NCI-H2196 (cell line): Measurements from ENCODE around the gene KLHL21.
"Not testable (repeated sequence)": the region's sequence is repeated elsewhere in the genome, so short reads cannot be mapped to it uniquely, and the experiment has no call there.

Experiments used
- DNase-seq: peaks from one replicate; lab custom pipeline; 2025; ENCODE audit not compliant: unreplicated experiment; lab: John Stamatoyannopoulos, UW

The KLHL21 gene

DNA sequence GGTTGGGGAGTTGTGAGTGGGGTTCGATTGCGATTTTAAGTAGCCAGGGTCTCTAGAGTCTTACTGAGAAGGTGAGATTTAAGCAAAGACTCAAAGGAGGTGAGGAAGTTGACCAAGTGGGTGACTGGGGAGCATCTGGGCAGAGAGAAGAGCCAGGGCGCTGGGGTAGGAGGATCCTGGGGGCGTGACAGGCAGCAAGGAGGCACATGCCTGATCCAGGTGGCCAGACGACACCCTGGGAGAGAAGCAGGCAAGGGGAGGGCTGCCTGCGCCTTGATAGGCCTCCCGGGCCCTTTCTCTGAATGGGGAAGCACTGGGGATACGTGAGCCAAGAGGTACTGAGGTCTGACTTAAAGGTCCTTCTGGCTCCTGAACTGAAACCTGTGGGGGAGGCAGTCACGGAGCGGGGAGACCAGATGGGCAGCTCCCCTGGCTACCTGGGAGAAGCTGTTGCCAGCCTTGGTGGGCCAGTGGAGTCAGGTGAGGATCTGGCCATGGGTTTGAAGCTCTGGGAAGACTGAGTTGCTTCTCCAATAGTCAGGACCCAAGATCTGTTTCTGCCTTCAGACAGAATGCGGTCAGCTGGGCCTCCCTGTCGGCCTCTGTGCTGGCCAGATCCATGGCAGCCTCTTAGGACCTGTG is 17.5 kb downstream of the KLHL21 start:
- no peak for DNase-seq

DNA sequence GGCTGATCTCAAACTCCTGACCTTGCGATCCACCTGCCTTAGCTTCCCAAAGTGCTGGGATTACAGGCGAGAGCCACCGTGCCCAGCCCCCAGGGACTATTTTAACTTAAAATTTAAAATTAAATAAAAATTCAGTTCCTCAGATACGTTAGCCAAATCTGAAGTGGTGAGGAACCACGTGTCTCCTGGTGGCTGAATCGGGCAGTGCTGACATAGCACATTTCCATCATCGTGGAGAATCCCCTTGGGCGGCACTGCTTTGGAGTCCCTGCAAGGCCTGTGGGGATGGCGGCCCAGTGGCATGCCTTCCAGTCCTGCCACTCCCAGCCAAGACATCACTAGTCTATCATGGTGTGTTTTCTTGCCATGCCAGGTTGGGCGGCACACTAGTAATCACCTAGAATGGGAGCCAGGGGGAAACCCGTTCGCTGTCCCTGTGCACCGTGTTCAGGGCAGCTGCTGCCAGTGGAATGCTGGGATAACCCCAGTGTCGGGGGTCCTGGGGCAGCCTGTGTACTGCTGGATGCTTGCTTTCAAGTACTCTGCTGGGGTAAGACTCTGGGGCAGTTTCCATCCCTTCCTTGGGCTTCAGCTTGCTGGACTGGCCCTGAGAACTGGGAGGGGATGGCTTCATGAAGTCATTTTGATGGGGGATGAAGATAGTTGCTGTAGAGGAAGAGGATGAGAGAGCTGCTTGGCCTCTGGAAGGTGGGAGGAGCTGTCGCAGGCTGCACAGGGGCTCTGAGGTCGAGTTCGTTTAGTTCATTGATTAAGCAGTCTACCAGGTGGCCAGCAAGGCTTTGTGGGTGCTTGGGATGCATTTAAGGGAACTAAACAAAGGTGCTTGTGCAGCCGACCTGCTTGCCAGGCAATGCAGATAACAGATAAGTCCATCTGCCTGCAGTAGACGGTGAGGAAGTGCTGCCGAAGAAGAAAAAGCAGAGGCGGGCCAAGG is 18.3 kb downstream of the KLHL21 start:
- DNase-seq: no peak

DNA sequence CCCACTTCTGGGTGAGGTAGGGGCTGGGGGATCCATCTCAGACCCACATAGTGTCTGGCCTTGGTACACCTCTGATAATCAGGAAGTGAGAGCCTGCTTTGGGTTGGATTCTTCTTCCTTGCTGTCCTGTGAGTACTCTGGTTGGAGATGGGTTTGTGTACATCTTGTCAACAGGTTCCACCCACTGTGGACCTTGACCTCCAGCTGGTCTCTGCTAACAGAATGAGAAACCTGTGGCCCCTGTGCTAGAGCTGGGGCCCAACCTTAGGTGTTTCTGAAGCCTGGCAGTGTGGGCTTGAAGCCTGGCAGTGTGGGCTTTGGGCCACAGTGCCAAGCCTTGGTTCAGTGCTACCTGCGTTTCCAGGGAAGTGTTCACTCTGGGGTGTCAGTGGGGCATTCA is 20.3 kb downstream of the KLHL21 start:
- no peak for DNase-seq

DNA sequence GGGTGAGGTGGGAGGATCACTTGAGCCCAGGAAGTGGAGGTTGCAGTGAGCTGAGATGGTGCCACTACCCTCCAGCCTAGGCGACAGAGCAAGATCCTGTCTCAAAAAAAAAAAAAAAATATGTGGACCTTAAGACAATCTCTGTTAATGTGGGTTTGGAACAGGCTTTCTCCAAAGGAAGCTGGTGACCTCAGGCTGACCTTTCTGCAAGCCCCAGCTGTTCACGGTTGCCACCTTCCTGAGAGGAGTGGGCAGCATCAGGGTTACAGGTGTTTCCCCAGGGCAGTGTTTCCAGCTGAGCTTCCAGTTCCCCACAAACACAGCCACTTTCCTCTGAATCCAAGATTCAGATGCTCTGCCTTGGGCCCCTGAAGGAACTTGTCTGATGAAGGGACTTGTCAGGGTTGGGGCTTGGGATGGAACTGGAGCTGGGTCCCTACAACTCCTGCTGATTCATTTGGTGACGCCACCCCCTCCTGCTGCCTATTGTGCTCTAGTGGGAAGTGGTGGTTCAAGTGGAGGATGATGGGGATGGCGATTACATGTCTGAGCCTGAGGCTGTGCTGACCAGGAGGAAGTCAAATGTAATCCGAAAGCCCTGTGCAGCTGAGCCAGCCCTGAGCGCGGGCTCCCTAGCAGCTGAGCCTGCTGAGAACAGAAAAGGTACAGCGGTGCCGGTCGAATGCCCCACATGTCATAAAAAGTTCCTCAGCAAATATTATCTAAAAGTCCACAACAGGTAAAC is 20.9 kb downstream of the KLHL21 start:
- peak; percentile 48 for DNase-seq

DNA sequence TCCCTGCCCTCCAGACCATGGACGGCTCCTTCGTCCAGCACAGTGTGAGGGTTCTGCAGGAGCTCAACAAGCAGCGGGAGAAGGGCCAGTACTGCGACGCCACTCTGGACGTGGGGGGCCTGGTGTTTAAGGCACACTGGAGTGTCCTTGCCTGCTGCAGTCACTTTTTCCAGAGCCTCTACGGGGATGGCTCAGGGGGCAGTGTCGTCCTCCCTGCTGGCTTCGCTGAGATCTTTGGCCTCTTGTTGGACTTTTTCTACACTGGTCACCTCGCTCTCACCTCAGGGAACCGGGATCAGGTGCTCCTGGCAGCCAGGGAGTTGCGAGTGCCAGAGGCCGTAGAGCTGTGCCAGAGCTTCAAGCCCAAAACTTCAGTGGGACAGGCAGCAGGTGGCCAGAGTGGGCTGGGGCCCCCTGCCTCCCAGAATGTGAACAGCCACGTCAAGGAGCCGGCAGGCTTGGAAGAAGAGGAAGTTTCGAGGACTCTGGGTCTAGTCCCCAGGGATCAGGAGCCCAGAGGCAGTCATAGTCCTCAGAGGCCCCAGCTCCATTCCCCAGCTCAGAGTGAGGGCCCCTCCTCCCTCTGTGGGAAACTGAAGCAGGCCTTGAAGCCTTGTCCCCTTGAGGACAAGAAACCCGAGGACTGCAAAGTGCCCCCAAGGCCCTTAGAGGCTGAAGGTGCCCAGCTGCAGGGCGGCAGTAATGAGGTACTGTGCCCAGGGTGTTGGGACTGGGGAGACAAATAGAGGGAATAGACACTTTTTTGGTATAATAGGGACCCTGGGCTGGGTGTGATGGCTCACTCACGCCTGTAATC is 21.9 kb downstream of the KLHL21 start:
- no peak for DNase-seq

DNA sequence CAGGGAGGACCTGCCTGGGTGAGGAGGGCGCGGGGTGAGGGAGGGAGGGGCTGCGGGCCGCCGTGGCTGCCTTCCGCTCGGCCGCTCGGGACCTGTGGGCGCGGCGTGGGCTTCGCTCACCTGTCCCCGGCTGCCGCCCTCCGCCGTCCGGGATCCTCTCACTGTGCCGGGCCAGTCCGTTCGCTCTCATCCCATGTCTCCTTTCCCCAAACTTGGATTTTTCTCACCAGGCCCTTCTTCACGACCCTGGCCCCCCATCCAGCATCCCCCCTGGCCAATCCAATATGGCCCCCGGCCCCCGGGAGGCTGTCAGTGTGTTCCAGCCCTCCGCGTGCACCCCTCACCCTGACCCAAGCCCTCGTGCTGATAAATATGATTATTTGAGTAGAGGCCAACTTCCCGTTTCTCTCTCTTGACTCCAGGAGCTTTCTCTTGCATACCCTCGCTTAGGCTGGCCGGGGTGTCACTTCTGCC is 22.5 kb downstream of the KLHL21 start:
- DNase-seq: no peak

DNA sequence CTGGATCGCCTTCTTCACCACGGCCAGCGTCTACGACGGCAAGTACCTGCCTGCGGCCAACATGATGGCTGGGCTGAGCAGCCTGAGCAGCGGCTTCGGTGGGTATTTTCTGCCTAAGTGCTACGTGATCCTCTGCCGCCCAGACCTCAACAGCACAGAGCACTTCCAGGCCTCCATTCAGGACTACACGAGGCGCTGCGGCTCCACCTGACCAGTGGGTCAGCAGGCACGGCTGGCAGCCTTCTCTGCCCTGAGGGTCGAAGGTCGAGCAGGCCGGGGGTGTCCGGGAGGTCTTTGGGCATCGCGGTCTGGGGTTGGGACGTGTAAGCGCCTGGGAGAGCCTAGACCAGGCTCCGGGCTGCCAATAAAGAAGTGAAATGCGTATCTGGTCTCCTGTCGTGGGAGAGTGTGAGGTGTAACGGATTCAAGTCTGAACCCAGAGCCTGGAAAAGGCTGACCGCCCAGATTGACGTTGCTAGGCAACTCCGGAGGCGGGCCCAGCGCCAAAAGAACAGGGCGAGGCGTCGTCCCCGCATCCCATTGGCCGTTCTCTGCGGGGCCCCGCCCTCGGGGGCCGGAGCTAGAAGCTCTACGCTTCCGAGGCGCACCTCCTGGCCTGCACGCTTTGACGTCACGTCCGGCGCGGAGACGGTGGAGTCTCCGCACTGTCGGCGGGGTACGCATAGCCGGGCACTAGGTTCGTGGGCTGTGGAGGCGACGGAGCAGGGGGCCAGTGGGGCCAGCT is 23.1 kb downstream of the KLHL21 start, which contains the start of gene ZBTB48:
Gene ZBTB48 (plus strand): TSS at position 621 of the 745 bp plus-strand sequence. CDS start 616 bp downstream, outside the sequence.
- DNase-seq: peak; percentile 100

DNA sequence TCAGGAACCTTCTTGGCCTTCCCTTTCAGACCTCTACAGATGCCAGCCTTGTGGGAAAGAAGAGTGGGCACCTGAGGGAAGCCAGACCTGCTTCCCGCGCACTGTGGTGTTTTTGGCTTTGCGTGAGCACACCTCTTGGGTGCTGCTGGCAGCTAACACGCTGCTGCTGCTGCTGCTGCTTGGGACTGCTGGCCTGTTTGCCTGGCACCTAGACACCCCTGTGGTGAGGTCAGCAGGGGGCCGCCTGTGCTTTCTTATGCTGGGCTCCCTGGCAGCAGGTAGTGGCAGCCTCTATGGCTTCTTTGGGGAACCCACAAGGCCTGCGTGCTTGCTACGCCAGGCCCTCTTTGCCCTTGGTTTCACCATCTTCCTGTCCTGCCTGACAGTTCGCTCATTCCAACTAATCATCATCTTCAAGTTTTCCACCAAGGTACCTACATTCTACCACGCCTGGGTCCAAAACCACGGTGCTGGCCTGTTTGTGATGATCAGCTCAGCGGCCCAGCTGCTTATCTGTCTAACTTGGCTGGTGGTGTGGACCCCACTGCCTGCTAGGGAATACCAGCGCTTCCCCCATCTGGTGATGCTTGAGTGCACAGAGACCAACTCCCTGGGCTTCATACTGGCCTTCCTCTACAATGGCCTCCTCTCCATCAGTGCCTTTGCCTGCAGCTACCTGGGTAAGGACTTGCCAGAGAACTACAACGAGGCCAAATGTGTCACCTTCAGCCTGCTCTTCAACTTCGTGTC is 23.9 kb downstream of the KLHL21 start:
- DNase-seq: no peak

DNA sequence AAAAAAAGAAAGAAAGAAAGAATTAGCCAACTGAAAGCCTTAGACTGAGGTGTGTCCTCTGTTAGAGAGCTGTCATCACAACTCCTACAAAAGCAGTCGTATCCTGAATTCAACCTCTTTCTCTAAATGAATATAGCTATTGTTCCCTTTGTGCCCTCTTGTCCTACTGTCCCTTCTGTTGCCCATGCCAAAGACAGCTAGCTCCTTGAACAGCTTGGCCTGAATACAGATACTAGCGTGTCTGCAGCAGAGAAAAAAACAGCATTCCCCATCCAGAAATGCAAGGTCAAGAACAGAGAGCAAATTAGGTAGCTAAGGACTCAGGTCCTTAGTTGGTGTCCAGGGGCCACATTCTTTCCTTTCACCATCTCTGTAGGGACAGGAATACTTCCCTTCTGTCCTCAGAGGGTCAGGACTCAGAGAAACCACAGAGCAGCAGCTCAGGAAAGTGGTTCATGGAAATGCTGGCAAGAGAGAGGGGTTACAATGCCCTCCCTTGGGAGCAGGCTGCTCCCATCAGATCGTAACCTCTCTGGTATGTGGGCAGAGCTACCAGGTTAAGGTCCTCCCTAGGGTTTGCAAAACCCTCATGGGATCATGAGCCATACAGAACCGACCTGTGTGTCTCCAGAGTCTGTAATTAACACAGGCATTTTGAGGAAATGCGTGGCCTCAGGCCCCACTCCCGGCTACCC is 24.7 kb downstream of the KLHL21 start:
- no peak for DNase-seq

DNA sequence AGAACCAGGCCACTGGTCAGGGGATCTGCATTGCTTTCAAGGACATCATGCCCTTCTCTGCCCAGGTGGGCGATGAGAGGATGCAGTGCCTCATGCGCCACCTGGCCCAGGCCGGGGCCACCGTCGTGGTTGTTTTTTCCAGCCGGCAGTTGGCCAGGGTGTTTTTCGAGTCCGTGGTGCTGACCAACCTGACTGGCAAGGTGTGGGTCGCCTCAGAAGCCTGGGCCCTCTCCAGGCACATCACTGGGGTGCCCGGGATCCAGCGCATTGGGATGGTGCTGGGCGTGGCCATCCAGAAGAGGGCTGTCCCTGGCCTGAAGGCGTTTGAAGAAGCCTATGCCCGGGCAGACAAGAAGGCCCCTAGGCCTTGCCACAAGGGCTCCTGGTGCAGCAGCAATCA is 27.9 kb downstream of the KLHL21 start:
- no peak for DNase-seq

DNA sequence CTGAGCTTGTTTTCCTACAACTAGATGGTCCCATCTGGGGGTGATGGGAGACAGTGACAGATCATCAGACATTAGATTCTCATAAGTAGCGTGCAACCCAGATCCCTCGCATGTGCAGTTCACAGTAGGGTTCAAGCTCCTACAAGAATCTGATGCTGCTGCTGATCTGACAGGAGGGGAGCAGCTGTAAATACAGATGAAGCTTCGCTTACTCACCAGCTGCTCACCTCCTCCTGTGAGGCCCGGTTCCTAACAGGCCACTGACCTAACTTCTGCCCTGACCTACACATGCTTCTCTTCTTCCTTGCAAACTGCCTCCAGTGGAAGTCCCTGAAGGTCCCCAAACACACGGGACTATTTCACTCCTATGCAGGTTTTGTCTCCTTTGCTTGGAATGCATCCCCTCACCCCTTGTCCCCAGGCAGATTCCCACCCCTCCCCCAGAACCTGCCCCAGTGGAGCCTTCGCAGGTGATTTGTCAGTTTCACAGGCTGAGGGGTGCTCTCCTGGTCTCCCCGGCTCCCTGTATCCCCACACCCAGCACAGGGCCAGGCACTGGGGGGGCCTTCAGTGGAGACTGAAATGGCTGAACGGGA is 28.5 kb downstream of the KLHL21 start:
- no peak for DNase-seq

DNA sequence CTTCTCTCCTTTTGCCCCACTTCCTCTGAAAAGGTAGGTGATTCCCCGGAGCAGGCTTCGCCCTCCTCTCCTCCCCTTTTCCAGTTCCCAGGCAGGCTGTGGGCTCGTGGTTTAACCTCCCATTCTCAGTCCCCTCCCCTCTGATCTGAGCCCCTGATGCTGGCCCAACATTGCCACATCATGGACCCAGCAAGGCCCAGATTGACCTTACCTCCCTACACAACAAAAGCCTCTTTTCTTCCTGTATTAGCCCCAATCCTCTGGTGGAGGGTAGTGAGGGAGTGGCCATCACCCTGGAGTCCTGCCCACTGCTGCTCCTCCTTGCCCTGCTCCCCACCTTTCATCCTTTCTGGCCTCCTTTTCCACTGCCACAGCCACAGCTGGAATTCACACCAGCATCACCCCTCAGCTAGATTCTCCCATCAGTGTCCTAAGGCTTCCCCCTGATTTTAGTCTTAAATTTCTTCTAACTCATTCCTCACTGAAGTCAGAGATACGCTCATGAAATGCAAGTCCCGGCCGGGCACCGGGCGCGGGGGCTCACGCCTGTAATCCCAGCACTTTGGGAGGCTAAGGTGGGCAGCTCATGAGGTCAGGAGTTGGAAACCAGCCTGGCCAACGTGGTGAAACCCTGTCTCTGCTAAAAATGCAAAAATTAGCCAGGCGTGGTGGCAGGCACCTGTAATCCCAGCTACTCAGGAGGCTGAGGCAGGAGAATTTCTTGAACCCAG is 29.9 kb downstream of the KLHL21 start:
- no peak for DNase-seq

DNA sequence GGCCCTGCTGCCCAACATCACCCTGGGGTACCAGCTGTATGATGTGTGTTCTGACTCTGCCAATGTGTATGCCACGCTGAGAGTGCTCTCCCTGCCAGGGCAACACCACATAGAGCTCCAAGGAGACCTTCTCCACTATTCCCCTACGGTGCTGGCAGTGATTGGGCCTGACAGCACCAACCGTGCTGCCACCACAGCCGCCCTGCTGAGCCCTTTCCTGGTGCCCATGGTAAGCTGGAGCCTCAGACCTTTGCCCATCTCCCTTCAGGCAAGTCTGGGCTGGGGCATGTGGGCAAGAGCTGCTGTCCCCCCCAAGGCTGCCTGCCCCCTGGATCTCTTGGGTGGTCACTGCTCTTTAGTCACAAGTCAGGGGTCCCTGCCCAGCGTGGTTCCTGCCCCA is 31.7 kb downstream of the KLHL21 start:
- no peak for DNase-seq

DNA sequence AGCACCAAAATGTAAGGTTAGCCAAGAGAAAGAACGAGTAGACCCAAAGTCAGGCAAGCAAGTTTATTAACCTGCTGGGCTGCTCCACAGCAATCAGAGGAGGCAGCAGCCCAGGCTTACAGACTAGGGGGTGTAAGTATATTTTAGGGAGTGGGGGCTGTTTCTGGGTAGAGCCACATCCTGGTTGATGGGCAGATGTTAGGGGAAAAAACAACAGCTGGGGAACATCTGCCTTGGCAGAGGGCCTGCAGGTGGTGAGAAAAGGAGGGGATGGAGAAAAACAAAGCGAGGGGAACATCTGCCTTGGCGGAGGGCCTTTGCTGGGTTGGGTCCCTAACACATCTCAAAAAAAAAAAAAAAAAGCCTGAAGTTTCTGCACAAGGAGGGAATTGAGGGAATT is 32.6 kb downstream of the KLHL21 start:
- no peak for DNase-seq

DNA sequence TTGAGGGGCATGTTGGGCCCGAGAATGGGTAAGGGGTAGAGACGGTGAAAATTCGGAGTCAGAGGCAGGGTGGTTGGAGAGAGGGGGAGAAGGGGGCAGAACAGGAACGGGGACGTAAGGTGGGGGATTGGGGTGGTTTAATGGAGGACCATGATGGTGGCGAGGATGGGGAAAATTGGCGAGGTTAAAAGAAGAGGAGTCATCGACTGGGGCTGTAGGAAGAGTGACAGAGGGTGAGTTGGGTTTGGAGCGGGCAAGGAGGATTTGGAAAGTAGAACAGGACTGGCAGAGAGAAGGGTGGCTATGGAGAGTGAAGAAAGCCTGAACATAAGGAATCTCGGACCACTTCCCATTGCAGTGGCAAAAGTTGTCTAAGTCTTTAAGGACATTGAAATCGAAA is 33.6 kb downstream of the KLHL21 start:
- no peak for DNase-seq

DNA sequence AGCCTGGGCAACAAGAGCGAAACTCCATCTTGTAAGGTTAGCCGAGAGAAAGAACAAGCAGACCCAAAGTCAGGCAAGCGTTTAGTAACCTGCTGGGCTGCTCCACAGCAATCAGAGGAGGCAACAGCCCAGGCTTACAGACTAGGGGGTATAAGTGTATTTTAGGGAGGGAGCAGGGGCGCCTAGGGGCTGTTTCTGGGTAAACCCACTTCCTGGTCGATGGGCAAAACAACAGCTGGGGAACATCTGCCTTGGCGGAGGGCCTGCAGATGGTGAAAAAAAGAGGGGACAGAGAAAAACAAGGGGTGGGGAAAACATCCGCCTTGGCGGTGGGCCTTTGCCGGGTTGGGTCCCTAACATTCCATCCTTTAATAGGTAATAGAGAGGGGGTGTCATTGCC is 42.4 kb downstream of the KLHL21 start:
- DNase-seq: no peak

DNA sequence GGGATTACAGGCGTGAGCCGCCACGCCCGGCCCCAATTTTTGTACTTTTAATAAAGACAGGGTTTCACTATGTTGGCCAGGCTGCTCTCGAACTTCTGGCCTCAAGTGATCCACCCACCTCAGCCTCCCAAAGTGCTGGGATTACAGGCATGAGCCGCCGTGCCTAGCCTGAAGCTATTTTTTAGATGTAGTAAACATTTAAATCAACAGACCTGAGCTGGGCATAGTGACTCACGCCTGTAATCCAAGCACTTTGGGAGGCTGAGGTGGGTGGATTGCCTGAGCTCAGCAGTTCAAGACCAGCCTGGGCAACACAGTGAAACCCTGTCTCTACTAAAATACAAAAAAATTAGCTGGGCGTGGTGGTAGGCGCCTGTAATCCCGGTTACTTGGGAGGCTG is 43.5 kb downstream of the KLHL21 start:
- not testable (repeated sequence) for DNase-seq

DNA sequence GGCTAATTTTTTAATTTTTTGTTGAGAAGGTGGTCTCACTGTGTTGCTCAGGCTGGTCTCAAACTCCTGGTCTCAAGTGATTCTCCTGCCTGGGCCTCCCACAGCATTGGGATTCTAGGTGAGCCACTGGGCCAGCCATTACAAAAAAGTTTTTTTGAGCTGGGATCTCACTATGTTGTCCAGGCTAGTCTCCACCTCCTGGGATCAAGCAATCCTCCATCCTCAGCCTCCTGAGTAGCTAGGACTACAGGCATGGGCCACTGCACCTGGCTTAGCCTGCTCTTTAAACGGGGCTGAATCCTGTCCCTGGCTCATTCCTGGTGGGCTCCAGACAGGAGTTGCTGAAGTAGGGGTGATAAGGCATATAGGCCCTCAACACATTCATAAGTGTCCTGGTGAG is 45.1 kb downstream of the KLHL21 start:
- no peak for DNase-seq
